GM21786 (cell line): ENCODE results near the gene SHANK1.

Experiments used
- ATAC-seq: cut with Tn5 transposase; IDR thresholded peaks from one replicate; pipeline ENCODE4 v1.9.1; 2021; ENCODE audit not compliant: unreplicated experiment

The SHANK1 gene

DNA sequence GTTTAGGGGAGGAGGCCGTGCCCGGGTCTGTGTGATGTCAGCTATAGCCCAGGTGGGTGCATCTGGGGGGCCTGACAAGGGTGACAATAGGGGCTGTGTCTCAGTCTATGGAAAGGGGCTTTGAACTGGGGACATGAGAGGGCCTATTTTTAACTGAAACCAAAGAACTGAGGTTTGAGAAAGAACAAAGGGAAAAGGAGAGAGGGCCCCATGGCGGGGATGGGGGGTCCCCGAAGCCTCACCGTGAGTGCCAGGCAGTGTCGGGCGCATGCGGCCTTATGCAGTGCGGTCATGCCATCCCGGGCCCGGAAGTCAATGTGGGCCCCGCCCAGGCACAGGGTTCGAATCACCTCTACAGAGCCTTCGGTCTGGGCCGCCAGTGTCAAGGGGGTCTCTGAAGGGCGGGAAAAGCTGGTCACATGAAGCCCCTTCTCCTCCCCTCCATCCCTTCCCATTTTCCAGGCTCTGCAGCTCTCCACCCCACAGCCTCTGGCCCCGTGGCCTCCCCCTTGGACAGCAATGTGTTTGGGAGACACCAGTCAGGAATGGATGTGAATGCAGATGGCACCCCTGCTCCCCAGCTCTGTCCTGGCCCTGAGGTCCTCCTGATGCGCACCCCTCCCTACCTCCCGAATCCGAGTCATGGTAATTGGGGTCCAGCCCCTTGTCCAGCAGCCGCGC lies 5.9 kb downstream of the SHANK1 start:
- no peak for ATAC-seq

DNA sequence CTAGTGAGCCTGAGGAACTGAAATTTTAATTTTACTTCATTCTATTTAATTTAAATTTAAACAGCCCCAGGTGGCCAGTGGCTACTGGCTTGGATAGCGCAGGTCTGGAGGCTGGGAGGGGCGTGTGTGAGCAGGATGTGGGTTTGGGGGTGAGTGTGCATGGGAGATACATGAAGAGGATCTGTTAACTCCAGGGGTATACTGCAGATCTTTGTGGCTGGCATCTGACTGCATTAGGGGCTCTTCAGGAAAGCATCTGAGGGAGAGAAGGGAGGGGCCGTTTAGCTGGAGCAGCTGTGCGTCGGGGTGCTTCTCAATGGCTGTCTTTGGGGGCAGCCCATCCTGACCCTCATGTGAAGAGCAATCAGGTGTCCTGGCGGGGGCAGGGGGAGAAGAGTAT lies 6.8 kb downstream of the SHANK1 start:
- ATAC-seq: no peak

- no peak for ATAC-seq
Measured at GRCh38 chr19:50711805-50712204, 7.8 kb downstream of the SHANK1 start.

DNA sequence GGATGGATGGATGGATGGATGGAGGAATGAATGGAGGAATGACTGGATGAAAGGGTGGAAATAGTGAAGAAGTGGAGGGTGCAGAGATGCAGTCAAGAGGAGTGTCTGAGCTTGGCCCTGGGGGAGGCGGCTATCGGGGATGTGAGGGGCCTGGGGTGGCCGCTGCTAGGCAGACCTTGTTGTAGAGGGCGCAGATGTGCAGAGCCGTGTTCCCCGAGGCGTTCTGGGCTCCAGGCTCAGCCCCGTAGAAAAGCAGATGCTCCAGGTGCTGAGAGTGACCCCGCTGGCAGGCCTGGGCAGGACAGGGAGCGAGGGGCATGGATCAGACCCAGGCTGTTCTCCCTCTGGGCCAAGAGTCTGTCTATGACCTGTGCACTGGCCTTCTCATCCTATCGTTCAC lies 8.4 kb downstream of the SHANK1 start:
- ATAC-seq: no peak

- no peak for ATAC-seq
Measured at GRCh38 chr19:50710612-50711011, 9.0 kb downstream of the SHANK1 start.

- no peak for ATAC-seq
Measured at GRCh38 chr19:50710094-50710493, 9.5 kb downstream of the SHANK1 start.

DNA sequence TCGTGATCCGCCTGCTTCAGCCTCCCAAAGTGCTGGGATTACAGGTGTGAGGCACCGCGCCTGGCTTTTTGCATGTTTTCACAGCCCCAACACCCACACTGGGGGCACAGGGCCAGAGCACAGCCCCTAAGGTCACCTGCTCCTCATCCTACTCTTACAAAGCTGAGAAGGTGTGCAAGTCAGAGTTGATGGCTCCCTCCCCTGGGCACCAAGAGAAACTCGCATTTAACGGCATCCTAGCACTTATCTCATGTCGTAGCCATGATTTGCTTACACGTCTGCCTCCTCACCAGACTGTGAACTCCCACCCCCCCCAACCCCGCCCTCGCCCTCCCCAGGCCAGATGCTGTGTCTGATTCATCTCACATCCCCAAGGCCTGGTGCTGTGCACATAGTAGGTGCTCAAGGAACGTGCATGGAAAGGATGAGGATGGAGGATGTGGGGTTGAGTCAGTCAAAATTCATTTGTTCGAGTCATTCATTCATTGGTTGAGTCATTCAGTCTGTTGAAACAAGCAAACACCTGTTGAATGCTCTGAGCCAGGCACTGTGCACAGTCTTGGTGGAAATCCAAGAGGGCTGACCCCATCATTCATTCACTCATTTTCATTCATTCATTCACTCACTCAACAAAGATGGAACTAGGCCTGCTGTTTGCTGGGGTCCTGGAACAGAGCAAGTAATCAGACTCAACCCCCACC lies 11.3 kb downstream of the SHANK1 start:
- ATAC-seq: no peak

GRCh38 chr19:50706387-50706786 lies 13.2 kb downstream of the SHANK1 start:
- ATAC-seq: no peak

DNA sequence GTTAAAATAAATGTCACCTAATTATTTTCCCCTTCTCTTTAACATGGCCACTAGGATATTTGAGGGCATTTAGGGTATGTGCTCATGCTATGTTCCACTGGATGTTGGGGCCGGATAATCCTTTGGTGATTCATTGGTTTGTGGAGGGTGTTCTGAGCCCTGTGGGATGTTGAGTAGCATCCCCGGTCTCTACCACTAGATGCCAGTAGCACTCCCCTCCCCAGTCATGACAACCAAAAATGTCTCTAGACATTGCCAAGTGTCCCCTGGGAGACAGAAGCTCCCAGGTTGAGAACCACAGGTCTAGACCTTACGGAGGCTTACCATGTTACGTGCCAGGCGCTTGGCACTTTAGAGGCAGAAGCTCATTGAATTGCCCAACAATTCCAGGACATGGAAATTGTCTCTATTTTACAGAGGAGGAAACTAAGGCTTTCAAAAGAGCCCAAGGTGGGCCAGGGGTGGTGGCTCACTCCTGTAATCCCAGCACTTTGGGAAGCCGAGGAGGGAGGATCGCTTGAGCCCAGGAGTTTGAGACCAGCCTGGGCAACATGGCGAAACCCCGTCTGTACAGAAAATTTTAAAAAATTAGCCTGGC lies 14.1 kb downstream of the SHANK1 start:
- ATAC-seq: no peak

DNA sequence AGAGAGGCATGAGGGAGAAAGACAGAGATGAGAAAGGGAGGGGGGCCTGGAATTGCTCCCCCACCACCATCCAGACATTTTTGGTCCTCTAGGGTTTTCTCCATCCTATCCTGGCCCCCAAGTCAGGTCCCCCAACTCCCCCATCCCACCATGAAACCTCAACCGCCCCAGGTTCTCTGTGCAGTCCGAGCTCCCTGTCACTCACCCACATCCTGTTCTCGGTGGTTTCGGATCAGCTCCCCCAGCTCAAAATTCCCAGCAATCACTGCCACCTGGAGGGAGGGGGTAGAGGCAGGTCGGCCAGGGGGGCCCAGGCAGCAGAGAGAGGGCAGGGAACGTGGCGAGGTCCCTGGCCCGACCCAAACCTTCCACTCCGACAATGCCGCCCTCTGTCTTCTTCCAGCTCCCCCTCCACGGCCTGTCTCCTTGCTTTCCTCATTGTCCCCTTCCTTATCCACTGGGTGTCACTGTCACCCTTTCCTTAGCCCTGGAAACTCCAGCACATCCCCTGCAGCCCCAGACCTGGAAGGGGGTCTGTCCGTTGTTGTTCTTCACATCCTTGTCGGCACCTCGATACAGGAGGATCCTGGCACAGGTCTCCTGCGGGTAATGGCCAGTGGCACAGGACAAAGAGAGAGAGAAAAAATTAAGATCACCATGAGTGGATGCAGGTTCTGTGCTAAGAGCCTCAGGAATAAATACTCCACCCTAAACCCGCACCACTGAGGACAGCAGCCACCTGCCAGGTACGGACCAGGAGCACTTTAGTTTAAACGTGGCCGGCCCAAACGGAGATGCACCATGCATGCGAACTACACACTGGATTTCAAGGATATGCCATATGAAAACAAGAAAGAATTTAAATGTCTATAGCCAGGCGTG lies 15.4 kb downstream of the SHANK1 start:
- ATAC-seq: no peak

DNA sequence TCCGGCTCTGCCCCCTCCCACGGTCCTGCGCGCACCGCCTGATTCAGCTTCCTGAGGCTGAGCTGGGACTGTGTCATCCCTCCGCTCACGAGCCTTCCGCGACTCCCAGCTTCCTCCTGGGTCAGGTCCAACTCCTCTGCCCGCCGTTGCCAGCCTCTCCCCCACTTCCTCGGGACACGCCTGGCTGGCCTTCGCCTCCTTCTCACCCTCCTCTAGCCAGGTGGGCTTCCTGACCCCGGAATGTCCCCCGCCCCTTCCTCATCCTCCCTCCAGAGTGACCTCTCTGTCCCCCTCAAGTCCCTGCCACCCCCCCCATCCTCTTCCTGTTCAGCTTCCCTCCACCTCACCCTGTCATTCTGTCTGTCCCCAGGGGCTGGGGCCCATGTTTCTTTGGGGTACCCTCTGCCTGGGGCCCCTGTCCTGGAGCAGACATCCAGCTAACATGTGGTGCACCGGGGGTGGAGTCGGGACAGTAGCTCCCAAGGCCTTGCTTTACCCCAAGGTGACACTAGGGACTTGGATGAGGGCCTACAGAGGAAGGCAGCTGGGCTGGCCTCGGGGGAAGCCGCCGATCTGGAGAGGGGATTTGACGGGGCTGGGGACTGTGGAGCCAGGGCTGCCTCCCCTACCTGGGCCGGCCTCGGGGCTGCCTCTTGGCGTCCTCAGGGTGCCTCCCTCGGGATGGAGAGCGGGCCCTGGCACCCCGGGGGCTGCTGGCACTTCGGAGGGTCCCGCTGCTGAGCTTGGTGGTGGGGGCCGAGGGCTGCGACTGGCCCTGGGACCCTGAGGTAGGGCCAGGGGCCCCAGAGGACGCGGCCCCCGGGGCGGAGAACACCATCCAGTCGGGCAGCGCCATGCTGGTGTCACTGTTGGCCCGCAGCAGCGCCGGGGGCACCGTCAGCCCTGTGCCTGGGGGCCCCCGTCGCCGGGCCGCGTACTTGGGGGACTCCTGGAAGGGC lies 16.5 kb downstream of the SHANK1 start:
- no peak for ATAC-seq

DNA sequence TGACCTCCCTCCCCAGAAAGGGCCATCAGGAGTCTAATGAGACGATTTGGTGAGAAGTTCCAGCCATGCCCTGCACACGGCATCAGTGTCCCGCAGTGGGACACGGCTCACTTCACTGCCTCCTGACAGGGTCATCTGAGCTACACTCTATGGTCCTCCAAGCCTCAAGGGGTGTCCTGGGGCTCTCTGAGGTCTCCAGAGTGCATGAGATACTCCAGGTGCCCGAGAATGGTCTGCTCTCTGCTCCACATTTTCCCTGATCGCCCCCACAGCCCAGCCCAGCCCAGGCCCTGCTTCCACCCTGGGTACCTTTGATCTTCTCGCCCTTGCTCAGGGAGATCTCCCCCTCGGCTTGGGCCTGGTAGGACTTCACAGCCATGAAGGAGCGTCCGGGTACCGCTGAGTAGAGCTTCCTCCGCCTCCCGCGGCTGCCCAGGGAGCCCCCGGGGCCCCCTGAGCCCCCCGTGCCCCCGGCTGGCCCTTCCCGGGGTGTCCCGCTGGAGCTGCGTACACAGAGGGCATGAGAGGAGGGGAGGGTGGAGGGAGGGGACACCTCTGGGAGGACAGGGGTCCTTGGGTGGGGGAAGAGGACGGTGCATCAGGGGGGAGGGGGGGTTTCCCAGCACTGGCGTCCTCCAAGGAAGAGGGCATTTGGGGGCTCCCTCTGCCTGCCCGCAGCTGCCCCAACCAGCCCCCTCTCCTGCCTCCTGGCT lies 17.3 kb downstream of the SHANK1 start:
- no peak for ATAC-seq

DNA sequence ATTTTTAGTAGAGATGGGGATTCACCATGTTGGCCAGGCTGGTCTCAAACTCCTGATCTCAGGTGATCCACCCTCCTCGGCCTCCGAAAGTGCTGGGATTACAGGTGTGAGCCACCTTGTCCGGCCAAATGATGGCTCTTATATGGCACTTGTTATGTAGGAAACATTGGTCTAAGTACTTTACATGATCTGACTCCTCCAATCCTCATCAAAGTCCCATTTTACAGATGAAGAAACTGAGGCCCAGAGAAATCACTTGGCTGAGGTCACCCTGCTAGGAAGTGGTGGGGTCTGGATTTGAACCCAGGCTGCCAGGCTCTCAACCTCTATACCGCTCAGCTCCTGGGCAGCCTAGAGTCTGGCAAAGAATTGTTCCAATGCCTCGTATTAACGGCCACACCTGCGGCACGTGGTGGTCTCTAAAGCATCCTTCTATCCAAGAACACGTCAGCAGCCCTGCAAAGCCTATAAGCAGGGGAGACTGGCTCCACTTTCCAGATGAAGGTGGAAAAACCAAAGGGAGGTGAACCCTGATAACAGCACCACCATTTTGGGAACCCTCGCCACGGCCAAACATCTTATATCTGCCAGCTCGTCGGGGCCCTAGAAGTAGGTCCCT lies 18.1 kb downstream of the SHANK1 start:
- ATAC-seq: no peak

DNA sequence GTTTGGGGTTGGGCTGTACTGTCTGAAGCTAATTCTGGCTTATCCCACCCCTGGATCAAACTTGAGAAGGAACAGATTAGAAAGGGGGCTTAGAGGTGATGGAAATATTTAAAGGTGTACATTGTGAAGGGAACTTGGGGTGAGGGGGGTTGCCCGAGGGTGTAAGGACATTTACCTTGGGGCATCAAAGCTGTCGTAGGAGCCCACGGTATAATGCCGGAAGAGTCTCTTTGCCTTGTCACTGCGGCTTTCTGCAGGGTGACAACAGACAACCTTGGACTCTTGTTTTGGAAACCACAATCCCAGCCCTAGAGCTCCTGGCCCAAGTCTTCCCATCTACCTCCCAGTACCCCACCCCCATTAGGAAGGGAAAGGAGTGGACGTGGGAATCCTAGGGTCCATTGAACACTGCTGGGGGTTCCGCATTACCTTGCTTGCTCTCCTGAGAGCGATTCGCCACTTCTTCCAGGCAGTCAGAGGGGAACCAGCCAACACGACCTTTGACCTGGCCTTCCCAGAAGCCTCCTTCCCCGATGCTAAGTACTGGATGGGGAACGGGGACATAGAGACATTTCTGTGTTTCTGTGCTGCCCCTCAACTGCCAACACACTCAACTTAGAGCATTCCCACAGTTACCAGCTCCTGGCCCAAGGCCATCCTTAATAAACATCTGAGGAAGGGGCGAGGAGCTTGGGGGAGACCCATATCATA lies 22.0 kb downstream of the SHANK1 start:
- no peak for ATAC-seq

GRCh38 chr19:50696094-50696483 lies 23.5 kb downstream of the SHANK1 start:
- ATAC-seq: no peak

DNA sequence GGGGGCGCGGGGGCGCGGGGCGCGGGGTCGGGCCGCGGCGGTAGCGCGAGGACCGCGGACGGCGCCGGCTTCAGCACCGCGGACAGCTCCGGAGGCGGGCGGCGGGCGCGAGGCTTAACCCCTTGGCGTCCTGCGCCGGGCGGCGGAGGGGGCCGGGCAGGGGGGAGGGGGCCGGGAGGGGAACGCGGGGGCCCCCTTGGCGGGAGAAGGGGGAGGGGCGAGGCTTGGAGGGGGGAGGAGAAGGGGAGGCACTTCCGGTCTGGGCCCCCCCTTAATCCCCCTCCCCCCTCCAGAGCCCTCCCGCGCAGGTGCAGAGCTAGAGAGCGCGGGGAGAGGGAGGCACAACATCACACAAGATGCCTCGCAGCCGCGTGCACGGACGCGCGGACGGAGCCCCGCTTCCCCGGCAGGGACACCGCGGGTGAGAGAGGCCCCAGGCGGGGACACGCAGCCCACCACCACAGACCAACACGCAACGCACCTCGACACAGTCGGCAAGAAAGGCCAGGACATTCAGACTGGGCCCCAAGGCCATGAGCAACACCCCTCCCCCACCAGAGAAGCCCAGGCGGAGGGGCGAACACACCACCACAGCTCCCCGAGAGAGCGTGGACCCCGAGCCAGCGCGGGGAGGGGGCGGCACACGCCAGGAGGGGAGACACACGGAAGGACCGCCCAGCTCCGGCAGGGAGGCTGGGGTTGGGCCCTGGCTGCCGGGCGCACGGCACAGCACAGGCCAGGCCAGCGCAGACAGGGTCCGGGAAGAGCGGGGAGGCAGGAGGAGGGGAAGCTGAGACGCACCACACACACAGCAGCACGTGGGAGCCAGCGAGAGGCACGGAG lies 24.1 kb downstream of the SHANK1 start:
- ATAC-seq: no peak

- no peak for ATAC-seq
Measured at GRCh38 chr19:50694815-50695145, 24.8 kb downstream of the SHANK1 start.
